Gastrocnemius medialis (tissue), 4 donors: ENCODE results near the gene CBFA2T2. TPM values are rescaled to one million over a fixed set of nuclear protein-coding genes. Genes with fewer than 3 reads are reported as not detected.
"Not testable (repeated sequence)": the region's sequence is repeated elsewhere in the genome, so short reads cannot be mapped to it uniquely, and the experiment has no call there.

Experiments used
- ATAC-seq, 2 donors: fragments of 150-250 bp; one replicate each; pipeline ENCODE4 v1.9.1; 2016
- DNase-seq, 2 donors: peaks; one replicate each; pipeline ENCODE4 v3.0.0-alpha.2; 2019
- H3K27ac ChIP-seq, 4 donors: fragments of 200-600 bp; sonication (generic); 1 replicate in 1 of 4; 2 replicates in 3 of 4; pipeline ENCODE4 v1.5.1; 2016 to 2018; ENCODE audit warnings: mild to moderate bottlenecking in 2 of 4, moderate library complexity in 1 of 4
- H3K27me3 ChIP-seq, 3 donors: fragments of 200-600 bp; sonication (generic) in 2 of 3; 1 replicate in 1 of 3; 2 replicates in 2 of 3; pipeline versions ENCODE4 v1.5.1 to v1.6.0; 2016 to 2019; ENCODE audit warnings: mild to moderate bottlenecking in 1 of 3, moderate library complexity in 1 of 3
- H3K36me3 ChIP-seq, 2 donors: fragments of 200-600 bp; sonication (generic) in 1 of 2; one replicate each; pipeline ENCODE4 v1.5.1; 2017 to 2018
- H3K4me1 ChIP-seq, 2 donors: fragments of 200-600 bp; sonication (generic) in 1 of 2; one replicate each; pipeline ENCODE4 v1.5.1; 2016 to 2017; ENCODE audit warnings: mild to moderate bottlenecking in 2 of 2
- H3K4me3 ChIP-seq, 4 donors: fragments of 200-600 bp; sonication (generic) in 3 of 4; 1 replicate in 1 of 4; 2 replicates in 3 of 4; pipeline ENCODE4 v1.5.1; 2016 to 2019; ENCODE audit warnings: mild to moderate bottlenecking in 2 of 4
- H3K9me3 ChIP-seq, 3 donors: fragments of 200-600 bp; sonication (generic) in 2 of 3; 1 replicate in 1 of 3; 2 replicates in 2 of 3; pipeline ENCODE4 v1.5.1; 2016 to 2019
- POLR2A ChIP-seq, 2 donors: fragments of 450-650 bp; IDR thresholded peaks; one replicate each; pipeline ENCODE4 v1.6.1; 2017; ENCODE audit warnings: antibody characterized with exemption in 2 of 2, mild to moderate bottlenecking in 2 of 2, moderate library complexity in 2 of 2
- in situ Hi-C, 4 donors: fragments of 200-750 bp; cut with MboI; loops; one replicate each; pipeline versions ENCODE4 v1.15.0 to v1.8.0; 2017; ENCODE audit warnings: low sequenced_read_pairs in 4 of 4
- intact Hi-C: fragments of 100-400 bp; cut with DNase I; formaldehyde crosslinking; loops from one replicate; pipeline ENCODE4 v1.15.1; 2023; ENCODE audit warnings: low total_unique reads
- total RNA-seq, 4 donors: library from RNA; depleted of rRNA; stranded (reverse); fragments of >200 nt; gene quantifications; one replicate each; pipeline versions ENCODE4 v1.1.0 to v1.2.3, GENCODE V29; 2016
- TF ChIP-seq, protein P1 (sequence below), 5 experiments: fragments of 450-650 bp in 3 of 5; fragments of 200-600 bp in 2 of 5; sonication (generic) in 2 of 5; IDR thresholded peaks in 4 of 5; conservative IDR thresholded peaks in 1 of 5; 1 replicate in 4 of 5; 2 replicates in 1 of 5; pipeline ENCODE4 v1.5.1; 2016 to 2019; ENCODE audit warnings: antibody characterized with exemption in 5 of 5, mild to moderate bottlenecking in 3 of 5, moderate library complexity in 3 of 5

CBFA2T2 gene
- total RNA-seq, 4 donors from 2014 or later, result 6.9 to 8.9 (median 7.9) TPM

DNA sequence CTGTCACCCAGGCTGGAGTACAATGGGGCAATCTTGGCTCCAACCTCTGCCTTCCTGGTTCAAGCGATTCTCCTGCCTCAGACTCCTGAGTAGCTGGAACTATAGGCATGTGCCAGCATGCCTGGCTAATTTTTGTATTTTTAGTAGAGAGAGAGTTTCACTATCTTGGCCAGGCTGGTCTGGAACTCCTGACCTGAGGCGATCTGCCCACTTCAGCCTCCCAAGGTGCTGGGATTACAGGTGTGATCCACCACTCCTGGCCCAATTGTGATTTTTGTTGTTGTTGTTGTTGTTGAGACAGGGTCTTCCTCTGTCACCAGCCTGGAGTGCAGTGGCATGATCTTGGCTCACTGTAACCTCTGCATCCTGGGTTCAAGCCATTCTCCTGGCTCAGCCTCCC is 69.3 kb downstream of the CBFA2T2 start:
- no peak for ATAC-seq
- H3K4me1 ChIP-seq, result peaks cover 23 to 33% of the 10 kb centered on the region in 2 donors

DNA sequence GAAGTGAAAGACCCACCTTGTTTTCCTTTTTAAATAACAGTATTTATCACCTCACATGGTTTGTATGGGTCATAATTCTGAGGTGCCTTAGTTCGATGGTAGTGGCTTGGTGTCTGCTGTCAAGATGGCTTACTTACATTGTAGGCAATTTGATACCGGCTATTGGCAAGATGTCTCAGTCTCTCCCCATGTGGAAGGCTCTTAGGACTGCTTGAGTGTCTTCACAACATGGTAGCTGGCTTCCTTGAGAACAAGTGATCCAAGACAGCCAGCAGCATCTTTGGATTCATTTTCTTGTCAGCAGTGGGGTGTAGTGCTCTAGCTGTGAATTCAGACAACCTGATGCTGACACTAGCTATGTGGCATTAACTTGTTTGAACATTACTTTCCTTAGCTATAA is 70.1 kb downstream of the CBFA2T2 start:
- ATAC-seq, result peak; percentile 55 to 72
- Histone ChIP-seq H3K4me3 (no peak overlapping the region), H3K27ac (peak overlapping the region in 2 of 4 donors; percentile 32 to 33), H3K9me3 (no peaks in the 10 kb centered on the region), H3K36me3 (no peaks in the 10 kb centered on the region), H3K4me1 (peaks cover 23 to 25% of the 10 kb centered on the region in 2 donors), H3K27me3 (no peaks in the 10 kb centered on the region)
- no peak for TF ChIP-seq POLR2A (IDR thresholded peaks at IDR 0.05)
- TF ChIP-seq, protein P1, sequence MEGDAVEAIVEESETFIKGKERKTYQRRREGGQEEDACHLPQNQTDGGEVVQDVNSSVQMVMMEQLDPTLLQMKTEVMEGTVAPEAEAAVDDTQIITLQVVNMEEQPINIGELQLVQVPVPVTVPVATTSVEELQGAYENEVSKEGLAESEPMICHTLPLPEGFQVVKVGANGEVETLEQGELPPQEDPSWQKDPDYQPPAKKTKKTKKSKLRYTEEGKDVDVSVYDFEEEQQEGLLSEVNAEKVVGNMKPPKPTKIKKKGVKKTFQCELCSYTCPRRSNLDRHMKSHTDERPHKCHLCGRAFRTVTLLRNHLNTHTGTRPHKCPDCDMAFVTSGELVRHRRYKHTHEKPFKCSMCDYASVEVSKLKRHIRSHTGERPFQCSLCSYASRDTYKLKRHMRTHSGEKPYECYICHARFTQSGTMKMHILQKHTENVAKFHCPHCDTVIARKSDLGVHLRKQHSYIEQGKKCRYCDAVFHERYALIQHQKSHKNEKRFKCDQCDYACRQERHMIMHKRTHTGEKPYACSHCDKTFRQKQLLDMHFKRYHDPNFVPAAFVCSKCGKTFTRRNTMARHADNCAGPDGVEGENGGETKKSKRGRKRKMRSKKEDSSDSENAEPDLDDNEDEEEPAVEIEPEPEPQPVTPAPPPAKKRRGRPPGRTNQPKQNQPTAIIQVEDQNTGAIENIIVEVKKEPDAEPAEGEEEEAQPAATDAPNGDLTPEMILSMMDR (IDR thresholded peaks at IDR 0.05 in 4 of 5, conservative IDR thresholded peaks at IDR 0.05 in 1 of 5), result no peak
- DNase-seq, result no peak
- in situ Hi-C loops (no loop called here), intact Hi-C loops (no loop called here)

More for the DNA sequence above, 69.3 kb downstream of the CBFA2T2 start:
- intact Hi-C loops (no loop called here), in situ Hi-C loops (no loop called here)
- DNase-seq, result no peak
- Histone ChIP-seq H3K27ac (no peak overlapping the region), H3K4me3 (no peak overlapping the region), H3K27me3 (no peaks in the 10 kb centered on the region), H3K36me3 (no peaks in the 10 kb centered on the region), H3K9me3 (no peaks in the 10 kb centered on the region)
- TF ChIP-seq, protein P1 (IDR thresholded peaks at IDR 0.05 in 4 of 5, conservative IDR thresholded peaks at IDR 0.05 in 1 of 5), result no peak
- TF ChIP-seq POLR2A (IDR thresholded peaks at IDR 0.05), result no peak

DNA sequence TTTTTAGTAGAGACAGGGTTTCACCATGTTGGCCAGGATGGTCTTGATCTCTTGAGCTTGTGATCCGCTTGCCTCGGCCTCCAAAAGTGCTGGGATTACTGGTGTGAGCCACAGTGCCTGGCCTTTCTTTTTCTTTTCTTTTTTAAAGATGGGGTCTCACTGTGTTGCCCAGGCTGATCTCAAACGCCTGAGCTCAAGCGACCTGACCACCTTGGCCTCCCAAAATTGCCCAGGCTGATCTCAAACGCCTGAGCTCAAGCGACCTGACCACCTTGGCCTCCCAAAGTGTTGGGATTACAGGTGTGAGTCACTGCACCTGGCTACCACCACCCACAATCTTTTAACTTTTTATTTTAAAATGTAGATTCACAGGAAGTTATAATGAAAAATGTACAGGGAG is 71.2 kb downstream of the CBFA2T2 start:
- intact Hi-C loops, H3K9me3 ChIP-seq, ATAC-seq, H3K4me3 ChIP-seq, H3K36me3 ChIP-seq, DNase-seq, H3K27me3 ChIP-seq, in situ Hi-C loops: not testable (repeated sequence)
- H3K4me1 ChIP-seq, result peaks cover 21 to 23% of the 10 kb centered on the region in 2 donors
- peak overlapping the region in 1 of 4 donors; percentile 32 for H3K27ac ChIP-seq

DNA sequence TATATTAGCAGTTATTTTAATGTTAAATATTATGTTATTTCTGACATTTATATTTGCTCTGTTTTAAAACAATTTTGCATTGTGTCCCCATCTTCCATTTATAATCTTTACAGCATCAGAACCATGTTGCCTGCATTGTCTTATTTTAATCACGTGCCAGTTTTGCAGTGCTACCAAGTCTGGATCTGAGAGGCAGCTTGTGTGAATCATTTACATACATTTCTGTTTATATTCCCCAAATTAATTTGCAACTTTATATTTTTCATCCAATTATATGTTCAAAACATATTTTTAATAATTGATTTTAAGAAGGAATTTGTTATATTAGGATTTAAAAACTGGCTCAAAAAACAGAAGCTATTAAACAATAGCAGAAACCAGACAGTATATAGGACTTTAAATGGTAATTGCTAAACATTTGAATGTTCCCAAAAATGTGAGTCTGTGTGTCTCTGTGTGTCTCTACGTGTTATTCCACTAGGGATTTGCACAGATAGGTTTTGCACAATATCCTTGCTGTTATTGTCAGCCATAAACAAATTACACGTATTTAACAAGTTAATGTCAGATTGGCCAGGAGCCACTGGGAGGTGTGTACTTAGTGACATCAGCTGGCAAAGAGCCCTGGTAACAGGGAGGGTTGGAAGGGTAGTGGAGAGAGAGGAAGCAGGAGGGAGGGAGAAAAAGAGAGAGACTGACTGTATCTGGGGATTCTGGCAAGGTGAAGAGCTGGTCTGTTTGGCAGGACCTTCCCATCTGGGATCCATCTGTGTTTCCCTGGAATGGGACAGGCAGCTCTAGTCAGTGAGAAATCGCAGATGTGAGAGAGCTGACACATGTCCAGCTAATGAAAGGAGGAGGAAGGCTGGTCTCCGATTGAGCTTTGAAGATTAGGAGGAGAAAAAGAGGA is 72.1 kb downstream of the CBFA2T2 start:
- no peaks in the 10 kb centered on the region for H3K36me3 ChIP-seq
- TF ChIP-seq, protein P1 (IDR thresholded peaks at IDR 0.05 in 4 of 5, conservative IDR thresholded peaks at IDR 0.05 in 1 of 5), result no peak
- no peak for TF ChIP-seq POLR2A (IDR thresholded peaks at IDR 0.05)
- H3K4me1 ChIP-seq, result peaks cover 21 to 23% of the 10 kb centered on the region in 2 donors
- ATAC-seq, result peak; percentile 75 to 88
- H3K27me3 ChIP-seq, result no peaks in the 10 kb centered on the region
- H3K9me3 ChIP-seq, result no peaks in the 10 kb centered on the region
- H3K27ac ChIP-seq, result peak overlapping the region in 2 of 4 donors; percentile 0 to 28
- in situ Hi-C loops (no loop called here), intact Hi-C loops (no loop called here)
- DNase-seq, result peak; percentile 51 to 67
- H3K4me3 ChIP-seq, result no peak overlapping the region

DNA sequence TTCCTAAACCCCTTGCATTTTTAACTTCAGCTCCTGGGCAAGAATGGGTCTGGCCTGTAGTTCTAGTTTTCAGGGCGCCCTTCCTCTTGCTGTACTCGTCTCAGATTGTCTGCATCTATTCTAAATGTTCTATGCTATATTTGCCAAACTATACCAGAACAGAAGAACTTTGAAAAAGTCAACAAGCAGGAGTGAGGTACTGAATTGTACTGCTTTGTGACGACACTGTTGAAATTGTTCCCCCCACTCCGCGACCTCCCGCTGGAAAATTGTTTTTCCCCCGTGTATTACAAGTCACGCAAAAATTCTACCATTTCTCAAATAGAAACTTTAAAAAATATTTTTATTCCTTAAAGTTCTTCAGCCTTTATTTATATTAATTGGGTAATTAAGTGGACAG is 73.9 kb downstream of the CBFA2T2 start:
- DNase-seq, result no peak
- ATAC-seq, result no peak
- Histone ChIP-seq H3K4me1 (peaks cover 28 to 30% of the 10 kb centered on the region in 2 donors), H3K27ac (no peak overlapping the region), H3K36me3 (no peaks in the 10 kb centered on the region), H3K9me3 (no peaks in the 10 kb centered on the region), H3K27me3 (no peaks in the 10 kb centered on the region), H3K4me3 (no peak overlapping the region)
- TF ChIP-seq, protein P1 (IDR thresholded peaks at IDR 0.05 in 4 of 5, conservative IDR thresholded peaks at IDR 0.05 in 1 of 5), result no peak
- no peak for TF ChIP-seq POLR2A (IDR thresholded peaks at IDR 0.05)
- intact Hi-C loops, result no loop called here
- in situ Hi-C loops, result no loop called here
